Activated CD4-positive, alpha-beta T cell treated with anti-CD3 and anti-CD28 coated beads for 24 hours (primary cell): Measurements from ENCODE around the gene APBB3.

Experiments used
- DNase-seq, 2 donors: peaks; one replicate each; pipeline ENCODE4 v3.0.0-alpha.2; 2020; ENCODE audit warnings: low read depth in 2 of 2

APBB3 gene

GRCh38 chr5:140553657-140554056 is 10.7 kb downstream of the APBB3 start:
- no peak for DNase-seq

DNA sequence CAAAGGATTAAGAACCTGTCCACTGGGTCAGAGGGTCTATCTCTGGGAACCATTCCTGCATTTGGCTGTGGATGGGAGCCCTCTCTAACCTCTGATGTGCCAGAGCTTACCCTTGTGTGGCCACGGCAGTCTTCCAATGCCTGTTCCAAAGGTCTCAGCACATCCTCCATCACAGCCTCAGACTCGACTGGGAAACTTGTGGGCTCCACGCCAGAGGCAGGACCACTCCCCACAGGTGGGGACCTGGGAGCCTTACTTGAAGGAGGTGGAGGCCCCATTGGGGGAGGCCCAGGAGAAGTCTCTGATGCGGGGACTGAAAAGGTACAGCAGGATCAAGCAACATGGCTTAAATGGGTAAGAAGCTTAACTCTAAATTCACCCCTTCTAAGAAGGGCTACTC is 12.5 kb downstream of the APBB3 start:
- DNase-seq, result no peak

DNA sequence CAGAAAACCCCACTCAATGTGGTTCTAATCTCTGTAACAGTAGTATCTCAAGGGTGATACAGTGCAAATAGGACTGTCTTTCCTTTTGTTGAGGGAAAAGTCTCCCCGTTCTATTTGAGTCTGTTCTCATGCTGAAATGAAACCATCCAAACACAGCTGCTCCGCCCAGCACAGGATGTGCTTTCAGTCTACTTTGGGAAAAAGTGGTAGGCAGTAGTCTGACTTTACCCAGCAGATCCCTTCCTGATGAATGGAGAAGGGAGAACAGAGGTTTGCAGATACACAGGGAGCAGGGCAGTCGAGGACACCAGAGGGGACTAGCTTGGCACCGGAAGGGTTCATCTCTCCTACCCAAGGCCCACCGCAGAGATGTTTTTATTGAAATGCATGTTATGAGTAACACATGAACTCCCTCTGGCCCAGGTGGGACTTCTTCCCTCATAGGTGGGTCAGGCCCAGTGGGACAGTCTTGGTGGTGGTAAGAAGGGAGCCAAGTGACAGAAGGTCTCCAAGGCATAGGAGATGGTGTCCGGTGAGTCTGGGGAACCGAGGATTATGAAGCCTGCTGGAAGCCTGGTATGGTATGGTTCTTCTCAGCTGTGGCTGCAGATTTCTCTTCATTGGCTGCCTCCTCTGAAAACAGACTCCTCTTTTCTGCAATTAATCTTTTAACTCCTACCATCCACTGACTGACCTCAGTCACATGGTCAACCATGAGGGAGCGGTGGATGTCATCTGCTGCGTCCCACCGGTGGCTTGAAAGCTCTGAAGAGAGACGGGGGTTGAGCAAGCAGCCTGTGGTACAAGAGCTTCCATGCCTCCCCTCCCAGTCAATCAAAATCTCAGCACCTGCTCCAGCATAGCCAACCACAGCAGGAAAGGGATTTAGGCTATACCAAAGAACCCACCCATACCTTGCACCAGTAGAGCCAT is 14.0 kb downstream of the APBB3 start:
- no peak for DNase-seq

DNA sequence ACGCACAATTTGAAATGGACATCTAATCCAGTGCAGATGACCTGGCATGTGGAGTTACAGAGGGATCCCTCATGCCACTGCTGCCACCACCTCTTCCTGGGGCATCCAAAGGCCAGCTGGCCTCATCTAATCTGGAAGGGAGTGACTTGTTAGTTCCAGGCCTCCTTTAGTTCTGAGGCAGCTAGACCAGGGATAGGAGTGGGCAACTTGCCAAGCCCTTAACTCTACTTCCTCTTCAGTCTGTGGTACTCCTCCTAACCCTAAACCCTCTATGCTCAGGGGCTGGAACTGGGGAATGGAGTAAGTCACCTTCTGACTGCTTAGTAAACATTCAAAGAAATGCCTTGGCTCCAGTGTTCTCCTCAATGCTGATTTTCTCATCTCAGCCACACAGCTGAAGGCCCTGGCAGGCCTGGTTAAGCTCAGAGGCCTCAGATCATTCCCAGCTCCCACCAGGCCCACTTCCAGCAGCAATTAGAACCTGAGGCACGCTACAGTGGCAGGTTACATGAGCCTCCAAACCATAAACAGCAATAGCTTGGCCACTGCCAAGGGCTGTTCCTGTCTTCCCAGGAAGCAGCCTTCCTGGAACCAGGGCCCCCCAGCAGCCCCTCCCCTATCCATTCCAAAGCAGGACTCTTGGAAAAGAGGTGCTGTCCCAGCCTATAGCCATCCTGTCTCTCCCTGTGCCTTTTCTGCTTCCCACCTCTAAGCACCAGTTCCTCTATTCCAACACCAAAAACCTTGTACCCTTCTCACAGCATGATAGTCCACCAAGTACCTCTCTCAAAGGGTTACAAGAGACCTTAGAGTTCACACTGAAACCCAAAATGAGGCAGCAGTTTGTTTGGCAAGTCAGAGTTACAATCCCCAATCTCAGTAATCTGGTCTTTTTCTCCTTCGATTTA is 14.9 kb downstream of the APBB3 start:
- no peak for DNase-seq

DNA sequence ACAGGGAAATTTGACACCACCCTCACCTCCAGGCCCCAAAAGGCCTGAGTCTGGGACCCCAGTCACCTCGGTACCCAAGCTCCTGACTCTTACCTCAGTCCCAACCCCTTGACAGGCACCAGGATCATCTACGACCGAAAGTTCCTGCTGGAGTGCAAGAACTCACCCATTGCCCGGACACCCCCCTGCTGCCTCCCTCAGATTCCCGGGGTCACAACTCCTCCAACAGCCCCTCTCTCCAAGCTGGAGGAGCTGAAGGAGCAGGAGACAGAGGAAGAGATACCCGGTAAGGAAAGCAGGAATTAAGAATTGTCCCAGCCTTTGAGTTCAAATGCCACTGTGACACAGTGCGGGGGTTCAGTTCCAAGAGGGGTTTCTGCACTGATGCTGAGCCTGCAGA is 15.6 kb downstream of the APBB3 start:
- no peak for DNase-seq

GRCh38 chr5:140548300-140548688 is 16.1 kb downstream of the APBB3 start:
- DNase-seq, result no peak

GRCh38 chr5:140547508-140548299 is 16.7 kb downstream of the APBB3 start, which contains the start of gene EIF4EBP3:
Gene EIF4EBP3, plus strand, starts transcription at chr5:140547662. Its CDS starts 76 bp downstream, at chr5:140547738.
- peak; percentile 79 to 80 for DNase-seq

GRCh38 chr5:140546851-140547507 is 17.4 kb downstream of the APBB3 start:
- no peak for DNase-seq

GRCh38 chr5:140545606-140546005 is 18.8 kb downstream of the APBB3 start:
- no peak for DNase-seq

GRCh38 chr5:140544986-140545385 is 19.4 kb downstream of the APBB3 start:
- DNase-seq, result no peak

GRCh38 chr5:140542972-140543371 is 21.4 kb downstream of the APBB3 start:
- no peak for DNase-seq

- no peak for DNase-seq
Measured at GRCh38 chr5:140540227-140540626, 24.2 kb downstream of the APBB3 start.

- DNase-seq, result no peak
Measured at GRCh38 chr5:140524003-140524402, 40.4 kb downstream of the APBB3 start.

- DNase-seq, result no peak
Measured at GRCh38 chr5:140513124-140513523, 51.3 kb downstream of the APBB3 start.

DNA sequence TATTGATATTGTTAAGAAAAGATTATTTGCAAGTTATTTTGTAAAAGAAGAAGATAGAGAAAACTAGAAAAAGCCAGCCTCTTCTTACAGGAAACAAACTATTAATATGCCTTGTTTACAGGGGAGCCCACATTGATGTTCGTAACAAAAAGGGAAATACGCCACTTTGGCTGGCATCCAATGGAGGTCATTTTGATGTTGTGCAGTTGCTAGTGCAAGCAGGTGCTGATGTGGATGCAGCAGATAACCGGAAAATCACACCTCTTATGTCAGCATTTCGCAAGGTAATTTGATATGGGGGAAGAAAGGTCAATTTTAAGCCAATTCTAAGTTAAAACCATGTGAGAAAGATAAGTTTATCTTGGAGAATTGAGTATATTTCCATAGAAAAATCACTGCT is 54.5 kb downstream of the APBB3 start:
- DNase-seq, result no peak
